C4-2B (cell line): ENCODE data around the gene NTNG1.

Experiments used
- H3K27ac ChIP-seq: fragments of 450-650 bp; 2 replicates; pipeline ENCODE4 v1.5.1; 2017
- ZFX ChIP-seq: fragments of 450-650 bp; IDR thresholded peaks from 2 replicates; pipeline ENCODE4 v1.6.1; 2017
- TF ChIP-seq, protein P1 (sequence below): fragments of 450-650 bp; conservative IDR thresholded peaks from 2 replicates; pipeline ENCODE4 v1.5.1; 2017; ENCODE audit warnings: mild to moderate bottlenecking

The NTNG1 gene

DNA sequence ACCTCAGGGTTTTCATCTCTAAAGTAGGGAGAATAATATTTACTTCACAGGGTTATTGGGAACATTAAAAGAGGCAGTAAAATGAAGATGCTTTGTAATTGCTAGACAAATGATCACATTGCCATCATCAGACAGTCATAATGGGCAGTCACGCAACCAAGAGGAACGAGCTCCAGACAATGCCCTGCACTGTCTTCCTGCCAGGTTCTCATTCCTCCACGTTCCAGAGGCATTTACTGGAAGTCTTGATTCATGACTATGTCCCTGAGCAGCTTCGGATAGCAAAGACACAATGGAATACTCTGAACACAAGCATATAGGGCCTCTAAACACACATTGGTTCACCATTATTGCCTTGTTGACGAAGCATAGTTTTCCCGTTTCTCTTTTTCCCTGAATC lies 389.7 kb downstream of the NTNG1 start:
- no peak overlapping the region for H3K27ac ChIP-seq
- TF ChIP-seq ZFX, result no peak
- TF ChIP-seq, protein P1, sequence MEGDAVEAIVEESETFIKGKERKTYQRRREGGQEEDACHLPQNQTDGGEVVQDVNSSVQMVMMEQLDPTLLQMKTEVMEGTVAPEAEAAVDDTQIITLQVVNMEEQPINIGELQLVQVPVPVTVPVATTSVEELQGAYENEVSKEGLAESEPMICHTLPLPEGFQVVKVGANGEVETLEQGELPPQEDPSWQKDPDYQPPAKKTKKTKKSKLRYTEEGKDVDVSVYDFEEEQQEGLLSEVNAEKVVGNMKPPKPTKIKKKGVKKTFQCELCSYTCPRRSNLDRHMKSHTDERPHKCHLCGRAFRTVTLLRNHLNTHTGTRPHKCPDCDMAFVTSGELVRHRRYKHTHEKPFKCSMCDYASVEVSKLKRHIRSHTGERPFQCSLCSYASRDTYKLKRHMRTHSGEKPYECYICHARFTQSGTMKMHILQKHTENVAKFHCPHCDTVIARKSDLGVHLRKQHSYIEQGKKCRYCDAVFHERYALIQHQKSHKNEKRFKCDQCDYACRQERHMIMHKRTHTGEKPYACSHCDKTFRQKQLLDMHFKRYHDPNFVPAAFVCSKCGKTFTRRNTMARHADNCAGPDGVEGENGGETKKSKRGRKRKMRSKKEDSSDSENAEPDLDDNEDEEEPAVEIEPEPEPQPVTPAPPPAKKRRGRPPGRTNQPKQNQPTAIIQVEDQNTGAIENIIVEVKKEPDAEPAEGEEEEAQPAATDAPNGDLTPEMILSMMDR, result no peak

DNA sequence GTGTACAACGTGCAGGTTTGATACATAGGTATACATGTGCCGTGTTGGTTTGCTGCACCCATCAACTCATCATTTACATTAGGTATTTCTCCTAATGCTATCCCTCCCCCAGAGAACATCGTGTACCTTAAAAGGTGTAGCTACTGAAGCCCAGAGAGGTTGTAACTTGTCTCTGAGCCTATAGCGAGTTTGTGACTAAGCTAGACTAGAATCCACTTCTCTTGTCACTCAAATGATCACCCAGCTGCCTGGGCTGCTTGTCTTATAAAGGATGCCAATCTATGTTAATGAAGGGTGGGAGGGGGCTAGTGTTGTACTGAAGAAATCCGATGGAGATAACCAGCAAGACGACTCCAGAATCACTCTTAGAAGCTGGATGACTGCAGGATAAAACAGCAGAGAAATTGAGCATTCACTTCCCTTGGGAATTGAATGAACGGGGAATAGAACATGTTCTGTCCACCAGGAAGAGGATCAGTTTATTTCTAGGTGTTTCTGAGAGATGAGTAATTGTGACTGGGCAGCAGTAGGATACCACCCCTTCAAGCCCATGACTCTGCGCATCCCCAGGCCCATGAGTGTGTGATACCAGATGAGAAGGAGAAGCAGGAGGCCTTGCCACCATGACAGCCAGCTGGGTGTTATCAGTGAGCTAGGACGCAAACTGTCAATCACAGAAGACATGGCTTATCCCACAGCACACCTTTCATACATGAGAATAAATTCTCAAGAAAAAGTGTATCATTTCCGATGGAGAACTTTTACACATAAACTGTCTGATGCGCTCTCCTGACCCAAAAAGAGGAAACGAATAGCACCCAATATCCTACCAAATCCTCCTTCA lies 390.4 kb downstream of the NTNG1 start:
- no peak overlapping the region for H3K27ac ChIP-seq
- TF ChIP-seq ZFX, result no peak
- TF ChIP-seq, protein P1, result no peak

DNA sequence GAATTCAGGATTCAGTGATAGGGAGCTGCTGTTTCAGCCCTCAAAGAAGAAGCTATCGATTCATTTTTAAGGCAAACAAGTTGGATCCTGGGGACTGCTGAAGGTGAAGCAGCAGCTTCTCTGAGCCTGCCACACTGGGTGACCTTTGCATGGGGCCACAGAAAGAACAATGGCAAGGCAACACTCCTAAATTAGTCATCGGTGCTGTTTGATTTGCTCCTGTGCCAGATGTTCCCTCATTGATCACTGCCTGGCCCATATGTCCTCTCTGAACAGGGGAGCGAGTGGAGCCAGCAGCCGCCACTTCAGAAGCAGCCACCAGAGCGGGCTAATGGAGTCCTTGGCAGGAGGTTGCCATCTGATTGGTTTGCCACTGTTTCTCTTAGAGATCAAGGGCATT lies 391.5 kb downstream of the NTNG1 start:
- TF ChIP-seq, protein P1, result no peak
- TF ChIP-seq ZFX, result no peak
- H3K27ac ChIP-seq, result no peak overlapping the region
